H1 (cell line): ENCODE measurements around the gene NPSR1. TPM values are rescaled to one million over a fixed set of nuclear protein-coding genes. Genes with fewer than 3 reads are reported as not detected.

Source experiments
- KDM4A ChIP-seq: IDR thresholded peaks from one replicate; pipeline ENCODE4 v1.7.1; 2012; ENCODE audit warnings: low read depth, mild to moderate bottlenecking, moderate library complexity, low read length, inconsistent platforms; ENCODE audit not compliant: severe bottlenecking
- PHF8 ChIP-seq: fragments of 200-600 bp; sonication (generic); conservative IDR thresholded peaks from 2 replicates; pipeline ENCODE4 v1.7.1; 2012; ENCODE audit warnings: low read depth, mild to moderate bottlenecking, inconsistent platforms, low read length, moderate library complexity
- SP1 ChIP-seq: IDR thresholded peaks from 2 replicates; pipeline ENCODE4 v1.6.1; 2011; ENCODE audit warnings: low read depth, low read length
- polyA plus RNA-seq, 7 experiments: library from polyadenylated mRNA; depleted of rRNA in 3 of 7; stranded (reverse) in 5 of 7; unstranded in 2 of 7; fragments of >200 nt in 5 of 7; fragments of 200-250 nt in 2 of 7; gene quantifications; 1 replicate in 5 of 7; 2 replicates in 1 of 7; 4 replicates in 1 of 7; pipeline versions ENCODE4 v1.2.1 to v1.2.3, GENCODE V29; 2011 to 2013; ENCODE audit warnings: missing spikeins in 2 of 7, mixed read lengths in 2 of 7
- total RNA-seq: library from RNA; stranded (reverse); fragmentation: NEBNext Ultra II Directional; extraction: Animal tissue kit (Norgen Biotek cat#: 25700); gene quantifications from 2 replicates; pipeline ENCODE4 v1.2.1, GENCODE V29; 2021
- TF ChIP-seq, protein P1 (sequence below): IDR thresholded peaks from 2 replicates; pipeline ENCODE4 v1.6.1; 2012; ENCODE audit warnings: inconsistent platforms

Gene NPSR1
- total and polyA plus RNA-seq, 2 of the 8 experiments (the other 6 are each of a cell fraction or from before 2014, with no cell fraction given) = not detected

DNA sequence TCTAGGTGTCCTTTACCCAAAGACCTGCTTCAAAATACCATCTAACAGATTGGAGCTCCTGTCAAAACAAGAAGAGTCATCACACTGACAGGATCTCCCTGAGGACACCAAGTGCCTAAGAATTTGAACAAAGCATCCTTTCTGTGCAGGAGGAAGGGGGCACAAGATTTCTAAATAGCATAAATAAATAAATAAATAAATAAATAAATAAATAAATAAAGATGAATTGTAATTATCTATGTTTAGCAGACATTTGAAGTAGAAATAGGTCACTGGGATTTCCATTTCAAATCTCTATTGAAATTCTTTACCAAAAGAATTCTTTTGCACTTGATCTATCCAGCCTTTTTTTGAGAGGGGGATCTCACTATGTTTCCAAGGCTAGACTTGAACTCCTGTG, 65.3 kb downstream of the NPSR1 start (continued):
- TF ChIP-seq SP1 (no peak), PHF8 (no peak), KDM4A (no peak)
- TF ChIP-seq, protein P1, sequence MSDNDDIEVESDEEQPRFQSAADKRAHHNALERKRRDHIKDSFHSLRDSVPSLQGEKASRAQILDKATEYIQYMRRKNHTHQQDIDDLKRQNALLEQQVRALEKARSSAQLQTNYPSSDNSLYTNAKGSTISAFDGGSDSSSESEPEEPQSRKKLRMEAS = no peak
